OCI-LY1 (cell line): Measurements from ENCODE around the gene CDH4.

ENCODE experiments used
- H2AFZ ChIP-seq: fragments of 200-600 bp; sonication (generic), shearing (Covaris generic); 2 replicates; pipeline ENCODE4 v1.6.0; 2014; ENCODE audit warnings: antibody characterized with exemption, mild to moderate bottlenecking, low read length
- H3F3A ChIP-seq: fragments of 200-600 bp; sonication (generic), shearing (Covaris generic); 2 replicates; pipeline ENCODE4 v1.6.0; 2014; ENCODE audit warnings: mild to moderate bottlenecking, antibody characterized with exemption, low read length, moderate library complexity; ENCODE audit not compliant: insufficient read depth
- H3K27ac ChIP-seq: fragments of 200-600 bp; sonication (generic); 2 replicates; pipeline ENCODE4 v1.5.1; 2014; ENCODE audit warnings: low read length, mixed run types, mild to moderate bottlenecking, low read depth; ENCODE audit not compliant: poor library complexity, severe bottlenecking
- H3K27me3 ChIP-seq: fragments of 200-600 bp; sonication (generic); 2 replicates; pipeline ENCODE4 v1.6.0; 2014; ENCODE audit warnings: antibody characterized with exemption, mild to moderate bottlenecking, low read length, moderate library complexity; ENCODE audit not compliant: insufficient read depth
- H3K36me3 ChIP-seq: fragments of 200-600 bp; sonication (generic); 2 replicates; pipeline ENCODE4 v1.6.1; 2014; ENCODE audit warnings: mild to moderate bottlenecking, antibody characterized with exemption, low read length, moderate library complexity, mixed read lengths; ENCODE audit not compliant: insufficient read depth
- H3K4me1 ChIP-seq: fragments of 200-600 bp; sonication (generic); 2 replicates; pipeline ENCODE4 v1.5.1; 2014; ENCODE audit warnings: mild to moderate bottlenecking, low read length, moderate library complexity; ENCODE audit not compliant: insufficient read depth, severe bottlenecking
- H3K4me2 ChIP-seq: fragments of 200-600 bp; sonication (generic), shearing (Covaris generic); 2 replicates; pipeline ENCODE4 v1.6.1; 2014; ENCODE audit warnings: low read length
- H3K4me3 ChIP-seq: fragments of 200-600 bp; sonication (generic); 2 replicates; pipeline ENCODE4 v1.5.1; 2014; ENCODE audit warnings: low read length, low read depth, mild to moderate bottlenecking, mixed read lengths; ENCODE audit not compliant: poor library complexity, severe bottlenecking
- H3K79me2 ChIP-seq: fragments of 200-600 bp; shearing (Covaris generic); 2 replicates; pipeline ENCODE4 v1.6.1; 2016; ENCODE audit warnings: mixed run types, low read length, mixed read lengths; ENCODE audit not compliant: insufficient read depth
- H3K9ac ChIP-seq: fragments of 200-600 bp; sonication (generic), shearing (Covaris generic); 2 replicates; pipeline ENCODE4 v1.6.1; 2014; ENCODE audit warnings: mild to moderate bottlenecking, low read length, mixed read lengths
- H3K9me2 ChIP-seq: fragments of 200-600 bp; sonication (generic), shearing (Covaris generic); 2 replicates; pipeline ENCODE4 v1.6.1; 2014; ENCODE audit warnings: low read depth, mild to moderate bottlenecking, low read length, mixed read lengths
- H3K9me3 ChIP-seq: fragments of 200-600 bp; shearing (Covaris generic); 2 replicates; pipeline ENCODE4 v1.6.1; 2014; ENCODE audit warnings: low read length, mixed read lengths
- H4K20me1 ChIP-seq: fragments of 200-600 bp; sonication (generic), shearing (Covaris generic); 2 replicates; pipeline ENCODE4 v1.6.0; 2016; ENCODE audit warnings: mild to moderate bottlenecking, low read length; ENCODE audit not compliant: insufficient read depth
- EZH2 ChIP-seq: fragments of 200-600 bp; sonication (generic), shearing (Covaris generic); IDR thresholded peaks from 2 replicates; pipeline ENCODE4 v1.8.0; 2017; ENCODE audit warnings: borderline replicate concordance, mixed run types, mild to moderate bottlenecking, antibody characterized with exemption, low read length, moderate library complexity, mixed read lengths
- TF ChIP-seq, protein P1 (sequence below): fragments of 200-600 bp; sonication (generic), shearing (Covaris generic); IDR thresholded peaks from 2 replicates; pipeline ENCODE4 v1.5.1; 2017; ENCODE audit warnings: mild to moderate bottlenecking, antibody characterized with exemption, low read length, moderate library complexity, mixed read lengths

CDH4 gene

GRCh38 chr20:61839223-61839911, 587.3 kb downstream of the CDH4 start:
- Histone ChIP-seq H3K79me2 (no peaks in the 10 kb centered on the region), H3K4me1 (no peaks in the 10 kb centered on the region), H3K27me3 (no peaks in the 10 kb centered on the region), H3K4me2 (no peak overlapping the region), H3K9me2 (no peaks in the 10 kb centered on the region), H3K27ac (no peak overlapping the region), H3K36me3 (no peaks in the 10 kb centered on the region), H3K9me3 (no peaks in the 10 kb centered on the region), H2AFZ (no peak overlapping the region), H3F3A (no peaks in the 10 kb centered on the region), H3K4me3 (no peak overlapping the region), H4K20me1 (no peaks in the 10 kb centered on the region), H3K9ac (no peak overlapping the region)
- TF ChIP-seq, protein P1, sequence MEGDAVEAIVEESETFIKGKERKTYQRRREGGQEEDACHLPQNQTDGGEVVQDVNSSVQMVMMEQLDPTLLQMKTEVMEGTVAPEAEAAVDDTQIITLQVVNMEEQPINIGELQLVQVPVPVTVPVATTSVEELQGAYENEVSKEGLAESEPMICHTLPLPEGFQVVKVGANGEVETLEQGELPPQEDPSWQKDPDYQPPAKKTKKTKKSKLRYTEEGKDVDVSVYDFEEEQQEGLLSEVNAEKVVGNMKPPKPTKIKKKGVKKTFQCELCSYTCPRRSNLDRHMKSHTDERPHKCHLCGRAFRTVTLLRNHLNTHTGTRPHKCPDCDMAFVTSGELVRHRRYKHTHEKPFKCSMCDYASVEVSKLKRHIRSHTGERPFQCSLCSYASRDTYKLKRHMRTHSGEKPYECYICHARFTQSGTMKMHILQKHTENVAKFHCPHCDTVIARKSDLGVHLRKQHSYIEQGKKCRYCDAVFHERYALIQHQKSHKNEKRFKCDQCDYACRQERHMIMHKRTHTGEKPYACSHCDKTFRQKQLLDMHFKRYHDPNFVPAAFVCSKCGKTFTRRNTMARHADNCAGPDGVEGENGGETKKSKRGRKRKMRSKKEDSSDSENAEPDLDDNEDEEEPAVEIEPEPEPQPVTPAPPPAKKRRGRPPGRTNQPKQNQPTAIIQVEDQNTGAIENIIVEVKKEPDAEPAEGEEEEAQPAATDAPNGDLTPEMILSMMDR: no peak
- TF ChIP-seq EZH2: no peak

- H3K79me2 ChIP-seq: no peaks in the 10 kb centered on the region
- H3K36me3 ChIP-seq: no peaks in the 10 kb centered on the region
- no peaks in the 10 kb centered on the region for H4K20me1 ChIP-seq
- no peaks in the 10 kb centered on the region for H3K4me1 ChIP-seq
- H3K9me2 ChIP-seq: no peaks in the 10 kb centered on the region
- H3K4me3 ChIP-seq: no peak overlapping the region
- no peak for TF ChIP-seq EZH2
- TF ChIP-seq, protein P1: no peak
- no peak overlapping the region for H2AFZ ChIP-seq
- H3K27me3 ChIP-seq: no peaks in the 10 kb centered on the region
- H3K9ac ChIP-seq: no peak overlapping the region
- H3K4me2 ChIP-seq: no peak overlapping the region
- no peaks in the 10 kb centered on the region for H3F3A ChIP-seq
- no peak overlapping the region for H3K27ac ChIP-seq
- no peaks in the 10 kb centered on the region for H3K9me3 ChIP-seq
Measured at GRCh38 chr20:61839912-61840778, 588.1 kb downstream of the CDH4 start.

- H3K27ac ChIP-seq: no peak overlapping the region
Measured at GRCh38 chr20:61840779-61841455, 588.9 kb downstream of the CDH4 start.

More at GRCh38 chr20:61840779-61841455, 588.9 kb downstream of the CDH4 start:
- Histone ChIP-seq H3K4me2 (no peak overlapping the region), H3K9me2 (no peaks in the 10 kb centered on the region), H3K4me1 (no peaks in the 10 kb centered on the region), H2AFZ (no peak overlapping the region), H3K36me3 (no peaks in the 10 kb centered on the region), H3K9ac (no peak overlapping the region), H3K27me3 (no peaks in the 10 kb centered on the region), H3F3A (no peaks in the 10 kb centered on the region), H3K4me3 (no peak overlapping the region), H3K9me3 (no peaks in the 10 kb centered on the region), H4K20me1 (no peaks in the 10 kb centered on the region), H3K79me2 (no peaks in the 10 kb centered on the region)
- TF ChIP-seq, protein P1: no peak
- TF ChIP-seq EZH2: no peak
